GM12865 (cell line): Measurements from ENCODE around the gene RRM2.
A peak's percentile ranks its signal among the peaks of the same experiment; 100 is the strongest.

Experiments used
- DNase-seq: peaks from one replicate; pipeline ENCODE4 v3.0.0; 2010; ENCODE audit warnings: low read depth
- H3K4me3 ChIP-seq: 2 replicates; pipeline ENCODE4 v1.5.1; 2011; ENCODE audit warnings: mild to moderate bottlenecking, low read depth, low read length, control low read depth
- CTCF ChIP-seq: IDR thresholded peaks from 2 replicates; pipeline ENCODE4 v1.5.1; 2011; ENCODE audit warnings: low read length, control low read depth, low read depth, inconsistent platforms; ENCODE audit not compliant: insufficient read depth; ENCODE audit errors: missing control alignments

RRM2 gene

DNA sequence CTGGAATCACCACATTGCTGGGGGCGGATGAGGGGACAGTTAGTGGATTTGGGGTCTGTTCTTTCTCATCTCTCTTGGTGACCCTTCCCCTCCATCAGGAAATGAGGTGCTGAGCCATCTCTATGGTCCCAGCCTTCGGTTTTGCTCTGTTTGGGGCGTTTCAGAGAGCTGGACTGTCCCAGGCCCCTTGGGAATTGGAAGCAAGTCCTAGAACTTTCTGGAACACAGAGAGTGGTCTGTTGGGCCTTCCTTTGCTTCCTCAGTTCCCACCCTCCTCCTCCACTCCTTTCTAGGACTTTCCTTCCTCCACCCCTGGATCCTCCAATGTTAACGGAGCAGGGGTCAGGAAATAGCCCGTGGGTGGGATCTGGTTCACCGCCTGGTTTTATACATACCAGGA is 17.0 kb downstream of the RRM2 start:
- no peak overlapping the region for H3K4me3 ChIP-seq
- TF ChIP-seq CTCF: no peak
- DNase-seq: no peak

DNA sequence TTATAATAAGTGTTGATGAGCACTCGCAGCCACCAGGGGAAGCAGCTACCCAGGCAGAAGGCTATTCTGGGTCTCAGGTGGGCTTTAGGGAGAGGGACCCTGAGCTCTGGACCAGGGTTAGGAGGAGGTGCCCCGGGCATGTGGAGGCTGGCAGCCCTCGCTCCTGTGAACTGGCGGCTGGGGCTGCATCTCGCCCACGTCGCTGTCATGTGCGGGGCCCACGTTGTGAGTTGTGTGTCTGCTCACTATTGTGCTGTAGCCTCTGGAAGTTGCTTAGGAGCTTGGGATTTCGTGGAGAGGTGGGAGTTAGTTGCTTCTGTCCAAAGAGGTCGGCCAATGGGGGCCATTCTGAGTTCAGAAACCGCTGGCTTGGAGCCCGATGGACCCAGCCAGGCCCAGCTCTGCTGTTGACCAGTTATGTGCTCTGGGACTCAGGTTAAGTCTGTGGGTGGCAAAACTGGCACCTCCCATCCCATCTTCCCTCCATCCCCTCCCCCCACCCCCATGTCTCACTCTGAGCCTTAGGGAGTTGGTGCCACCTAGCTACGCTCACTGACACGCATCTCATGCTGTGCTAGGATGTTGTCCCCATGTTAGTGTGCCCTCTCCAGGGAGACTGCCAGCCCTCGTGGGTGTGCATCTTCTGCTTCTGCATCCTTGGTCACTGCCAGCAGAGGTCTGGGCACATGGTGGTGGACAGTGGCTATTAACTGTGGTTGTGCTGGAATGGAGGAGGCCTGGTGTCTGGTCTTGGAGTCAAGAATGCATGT is 18.5 kb downstream of the RRM2 start:
- no peak for TF ChIP-seq CTCF
- DNase-seq: no peak
- H3K4me3 ChIP-seq: no peak overlapping the region

- no peak overlapping the region for H3K4me3 ChIP-seq
- peak; percentile 18 for TF ChIP-seq CTCF
- DNase-seq: no peak
Observed at GRCh38 chr2:10141736-10142639, 19.4 kb downstream of the RRM2 start.

GRCh38 chr2:10142640-10142965 is 20.1 kb downstream of the RRM2 start:
- no peak overlapping the region for H3K4me3 ChIP-seq
- no peak for TF ChIP-seq CTCF

GRCh38 chr2:10144771-10145518 is 22.4 kb downstream of the RRM2 start:
- TF ChIP-seq CTCF: no peak
- DNase-seq: no peak
- no peak overlapping the region for H3K4me3 ChIP-seq

More at GRCh38 chr2:10142640-10142965, 20.1 kb downstream of the RRM2 start:
- DNase-seq: no peak

- TF ChIP-seq CTCF: no peak
- no peak for DNase-seq
- H3K4me3 ChIP-seq: no peak overlapping the region
Observed at GRCh38 chr2:10145519-10146357, 23.2 kb downstream of the RRM2 start.
